ENCODE measurements around the gene HYI.

HYI gene

GRCh38 chr1:43438953-43439581 lies 14.7 kb downstream of the HYI start:
- no peak for TF ChIP-seq CTCF (IDR thresholded peaks at IDR 0.05; ENCODE audit: insufficient read depth, low read depth, low read length, missing control alignments)
- no peak overlapping the region for H3K4me3 ChIP-seq (ENCODE audit: low read depth, low read length)
- DNase-seq (ENCODE audit: low read depth) = no peak

- H3K4me3 ChIP-seq (ENCODE audit: low read depth, low read length) = no peak overlapping the region
- no peak for DNase-seq (ENCODE audit: low read depth)
- TF ChIP-seq CTCF (IDR thresholded peaks at IDR 0.05; ENCODE audit: insufficient read depth, low read depth, low read length, missing control alignments) = no peak
Measured at GRCh38 chr1:43438576-43438952, 15.2 kb downstream of the HYI start.

- TF ChIP-seq CTCF (IDR thresholded peaks at IDR 0.05; ENCODE audit: insufficient read depth, low read depth, low read length, missing control alignments) = no peak
- DNase-seq (ENCODE audit: low read depth) = no peak
- H3K4me3 ChIP-seq (ENCODE audit: low read depth, low read length) = no peak overlapping the region
Measured at GRCh38 chr1:43438006-43438405, 15.7 kb downstream of the HYI start.

- H3K4me3 ChIP-seq (ENCODE audit: low read depth, low read length) = no peak overlapping the region
- no peak for TF ChIP-seq CTCF (IDR thresholded peaks at IDR 0.05; ENCODE audit: insufficient read depth, low read depth, low read length, missing control alignments)
- no peak for DNase-seq (ENCODE audit: low read depth)
Measured at GRCh38 chr1:43437031-43437973, 16.4 kb downstream of the HYI start.

- TF ChIP-seq CTCF (IDR thresholded peaks at IDR 0.05; ENCODE audit: insufficient read depth, low read depth, low read length, missing control alignments) = no peak
- no peak for DNase-seq (ENCODE audit: low read depth)
- H3K4me3 ChIP-seq (ENCODE audit: low read depth, low read length) = no peak overlapping the region
Measured at GRCh38 chr1:43436371-43436770, 17.4 kb downstream of the HYI start.

GRCh38 chr1:43435146-43436145 lies 18.3 kb downstream of the HYI start:
- no peak for DNase-seq (ENCODE audit: low read depth)
- no peak overlapping the region for H3K4me3 ChIP-seq (ENCODE audit: low read depth, low read length)
- no peak for TF ChIP-seq CTCF (IDR thresholded peaks at IDR 0.05; ENCODE audit: insufficient read depth, low read depth, low read length, missing control alignments)
